Choroid plexus epithelial cell (primary cell): ENCODE results near the gene PLA2G2A.
"Not testable (repeated sequence)": the region's sequence is repeated elsewhere in the genome, so short reads cannot be mapped to it uniquely, and the experiment has no call there.

Source experiments
- DNase-seq: peaks from one replicate; pipeline ENCODE4 v3.0.0-alpha.2; 2010; ENCODE audit warnings: low read depth
- H3K4me3 ChIP-seq: 2 replicates; pipeline ENCODE4 v1.5.1; 2011; ENCODE audit warnings: low read depth, mild to moderate bottlenecking, control low read depth, low read length, moderate library complexity
- TF ChIP-seq, protein P1 (sequence below): conservative IDR thresholded peaks from 2 replicates; pipeline ENCODE4 v1.5.1; 2011; ENCODE audit warnings: low read depth, mild to moderate bottlenecking, control low read depth, inconsistent platforms, low read length, moderate library complexity

Gene PLA2G2A

DNA sequence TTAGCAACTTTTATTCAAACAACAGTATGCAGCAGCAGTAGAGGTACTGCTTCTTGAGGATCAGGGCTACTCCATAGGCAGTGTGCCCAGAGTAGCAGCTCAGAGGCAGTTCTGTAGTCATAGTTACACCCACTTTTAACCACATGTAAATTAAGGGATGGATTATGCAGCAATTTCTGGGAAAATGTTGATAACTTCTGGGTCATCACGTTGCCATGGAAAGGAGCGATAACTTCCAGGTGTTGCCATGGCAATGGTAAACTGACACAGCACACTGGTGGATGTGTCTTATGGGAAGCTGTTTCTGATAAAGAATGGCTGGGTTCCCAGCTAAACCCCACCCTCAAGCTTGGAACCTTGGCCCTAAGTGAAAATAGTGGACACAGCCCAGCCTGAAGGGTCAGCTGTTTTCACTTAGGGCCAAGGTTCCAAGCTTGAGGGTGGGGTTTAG, 29.0 kb upstream of the PLA2G2A start:
- DNase-seq, result no peak
- no peak overlapping the region for H3K4me3 ChIP-seq
- TF ChIP-seq, protein P1, sequence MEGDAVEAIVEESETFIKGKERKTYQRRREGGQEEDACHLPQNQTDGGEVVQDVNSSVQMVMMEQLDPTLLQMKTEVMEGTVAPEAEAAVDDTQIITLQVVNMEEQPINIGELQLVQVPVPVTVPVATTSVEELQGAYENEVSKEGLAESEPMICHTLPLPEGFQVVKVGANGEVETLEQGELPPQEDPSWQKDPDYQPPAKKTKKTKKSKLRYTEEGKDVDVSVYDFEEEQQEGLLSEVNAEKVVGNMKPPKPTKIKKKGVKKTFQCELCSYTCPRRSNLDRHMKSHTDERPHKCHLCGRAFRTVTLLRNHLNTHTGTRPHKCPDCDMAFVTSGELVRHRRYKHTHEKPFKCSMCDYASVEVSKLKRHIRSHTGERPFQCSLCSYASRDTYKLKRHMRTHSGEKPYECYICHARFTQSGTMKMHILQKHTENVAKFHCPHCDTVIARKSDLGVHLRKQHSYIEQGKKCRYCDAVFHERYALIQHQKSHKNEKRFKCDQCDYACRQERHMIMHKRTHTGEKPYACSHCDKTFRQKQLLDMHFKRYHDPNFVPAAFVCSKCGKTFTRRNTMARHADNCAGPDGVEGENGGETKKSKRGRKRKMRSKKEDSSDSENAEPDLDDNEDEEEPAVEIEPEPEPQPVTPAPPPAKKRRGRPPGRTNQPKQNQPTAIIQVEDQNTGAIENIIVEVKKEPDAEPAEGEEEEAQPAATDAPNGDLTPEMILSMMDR, result no peak

DNA sequence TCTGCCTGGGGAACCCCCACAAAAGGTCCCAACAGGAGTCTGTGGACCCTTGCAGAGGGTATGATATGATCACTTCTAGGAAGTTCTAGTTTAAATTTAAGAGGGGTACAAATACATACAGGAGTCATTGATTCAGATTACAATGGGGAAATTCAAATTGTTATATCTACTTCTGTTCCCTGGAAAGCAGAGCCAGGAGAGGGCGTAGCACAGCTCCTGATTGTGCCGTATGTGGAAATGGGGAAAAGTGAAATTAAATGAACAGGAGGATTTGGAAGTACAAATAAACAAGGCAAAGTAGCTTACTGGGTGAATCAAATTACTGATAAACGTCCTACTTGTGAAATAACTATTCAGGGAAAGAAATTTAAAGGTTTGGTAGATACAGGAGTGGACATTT, 19.4 kb upstream of the PLA2G2A start:
- peak; percentile 6 for DNase-seq
- not testable (repeated sequence) for H3K4me3 ChIP-seq
- TF ChIP-seq, protein P1, result peak; percentile 24

GRCh38 chr1:19990689-19991088, 11.3 kb upstream of the PLA2G2A start:
- no peak overlapping the region for H3K4me3 ChIP-seq
- DNase-seq, result no peak
- TF ChIP-seq, protein P1, result no peak

DNA sequence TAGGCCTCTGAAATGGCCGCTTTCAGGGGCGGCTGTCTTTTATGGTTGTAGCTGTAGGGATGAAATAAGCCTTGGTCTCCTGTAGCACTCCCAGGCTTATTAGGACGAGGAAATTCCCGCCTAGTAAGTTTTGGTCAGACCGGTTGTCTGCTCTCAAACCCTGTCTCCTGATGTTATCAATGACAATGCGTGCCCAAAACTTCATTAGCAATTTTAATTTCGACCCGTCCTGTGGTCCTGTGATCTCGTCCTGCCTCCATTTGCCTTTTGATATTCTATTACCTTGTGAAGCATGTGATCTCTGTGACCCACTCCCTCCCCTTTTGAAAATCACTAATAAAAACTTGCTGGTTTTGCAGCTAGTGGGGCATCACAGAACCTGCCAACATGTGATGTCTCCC, 10.8 kb upstream of the PLA2G2A start:
- DNase-seq, H3K4me3 ChIP-seq: not testable (repeated sequence)

DNA sequence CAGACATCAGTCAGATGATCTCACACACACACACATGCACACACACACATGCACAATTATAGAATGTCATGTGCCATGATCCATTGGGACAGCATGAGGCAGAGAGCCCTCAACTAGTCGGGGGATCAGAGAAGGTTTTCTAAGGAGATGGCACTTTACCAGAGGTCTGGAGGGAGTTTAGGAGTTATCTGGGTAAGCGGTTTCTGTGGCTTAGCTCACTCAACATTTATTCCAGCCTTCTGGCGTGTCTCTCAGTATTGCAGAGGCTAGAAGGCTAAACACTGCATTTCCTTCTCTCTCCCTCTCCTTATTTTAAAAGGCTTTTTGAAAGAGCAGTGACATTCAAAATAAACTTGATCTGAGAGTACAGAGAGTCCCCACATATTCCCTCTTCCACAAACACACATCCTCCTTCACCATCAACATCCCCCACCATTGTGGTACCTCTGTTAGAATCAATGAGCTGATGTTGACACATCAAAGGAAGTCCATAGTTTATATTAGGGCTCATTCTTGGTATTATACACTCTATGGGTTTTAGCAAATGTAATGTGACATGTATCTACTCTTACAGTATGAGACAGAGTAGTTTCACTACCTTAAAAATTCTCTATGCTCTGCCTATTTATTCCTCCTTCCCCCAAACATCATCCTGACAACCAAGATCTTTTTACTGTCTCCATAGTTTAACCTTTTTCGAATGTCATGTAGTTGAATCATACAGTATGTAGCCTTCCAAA, 9.0 kb upstream of the PLA2G2A start:
- TF ChIP-seq, protein P1, result no peak
- H3K4me3 ChIP-seq, result no peak overlapping the region
- DNase-seq, result no peak

GRCh38 chr1:19987719-19988118, 8.3 kb upstream of the PLA2G2A start:
- no peak for DNase-seq
- H3K4me3 ChIP-seq, result no peak overlapping the region
- TF ChIP-seq, protein P1, result no peak

DNA sequence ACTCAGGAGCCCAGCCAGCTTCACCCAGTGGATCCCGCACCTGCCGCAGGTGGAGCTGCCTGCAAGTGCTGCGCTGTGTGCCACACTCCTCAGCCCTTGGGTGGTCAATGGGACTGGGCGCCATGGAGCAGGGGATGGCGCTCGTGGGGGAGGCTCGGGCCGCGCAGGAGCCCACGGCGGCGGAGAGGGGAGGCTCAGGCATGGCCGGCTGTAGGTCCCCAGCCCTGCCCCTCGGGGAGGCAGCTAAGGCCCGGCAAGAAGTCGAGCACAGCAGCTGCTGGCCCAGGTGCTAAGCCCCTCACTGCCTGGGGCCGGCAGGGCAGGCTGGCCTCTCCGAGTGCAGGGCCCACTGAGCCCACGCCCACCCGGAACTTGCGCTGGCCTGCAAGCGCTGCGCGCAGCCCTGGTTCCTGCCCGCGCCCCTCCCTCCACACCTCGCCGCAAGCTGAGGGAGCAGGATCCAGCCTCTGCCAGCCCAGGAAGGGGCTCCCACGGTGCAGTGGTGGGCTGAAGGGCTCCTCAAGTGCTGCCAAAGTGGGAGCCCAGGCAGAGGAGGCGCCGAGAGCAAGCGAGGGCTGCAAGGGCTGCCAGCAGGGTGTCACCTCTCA, 5.1 kb upstream of the PLA2G2A start:
- DNase-seq, H3K4me3 ChIP-seq: not testable (repeated sequence)

GRCh38 chr1:19981507-19982312, 2.3 kb upstream of the PLA2G2A start:
- no peak overlapping the region for H3K4me3 ChIP-seq
- TF ChIP-seq, protein P1, result no peak
- DNase-seq, result no peak
